IMR-90 (cell line): ENCODE data around the gene ANO7. TPM values are rescaled to one million over a fixed set of nuclear protein-coding genes. Genes with fewer than 3 reads are reported as not detected.

ENCODE experiments used
- ATAC-seq: fragments of 200-7000 bp; cut with Tn5 transposase; 2 replicates; pipeline ENCODE4 v1.9.1; 2020; ENCODE audit warnings: low read depth, mild to moderate bottlenecking, moderate library complexity
- BruUV-seq: library from RNA; stranded (reverse); fragments of 400-500 nt; replicated peaks from 2 replicates; lab custom pipeline; 2021; lab: Mats Ljungman, UMichigan
- CTCF ChIA-PET: fragments of 300-600 bp; formaldehyde crosslinking; extraction: SDS; loops from one replicate; lab custom pipeline; 2021; ENCODE audit warnings: antibody characterized with exemption; lab: Yijun Ruan, JAX
- POLR2A ChIA-PET: fragments of 300-600 bp; sonication (Branson Sonifier 250); formaldehyde crosslinking; loops from one replicate; lab custom pipeline; 2022; ENCODE audit warnings: antibody characterized with exemption; ENCODE audit not compliant: unreplicated experiment; lab: Charles Lee
- DNase-seq: peaks from one replicate; pipeline ENCODE4 v3.0.0; 2013
- H2AFZ ChIP-seq: replicated peaks from 2 replicates; pipeline ENCODE3; 2013; ENCODE audit warnings: low read length, mild to moderate bottlenecking; ENCODE audit not compliant: poor library complexity
- H2AK5ac ChIP-seq: 2 replicates; pipeline ENCODE4 v1.6.1; 2013; ENCODE audit warnings: low read depth, low read length, inconsistent platforms
- H2AK9ac ChIP-seq: replicated peaks from 2 replicates; pipeline ENCODE3; 2013; ENCODE audit warnings: mild to moderate bottlenecking, low read depth, low read length, moderate library complexity; ENCODE audit not compliant: poor library complexity
- H2BK120ac ChIP-seq: 2 replicates; pipeline ENCODE4 v1.6.1; 2013; ENCODE audit warnings: low read depth, low read length, inconsistent platforms
- H2BK15ac ChIP-seq: 3 replicates; pipeline ENCODE4 v1.6.1; 2013; ENCODE audit warnings: low read depth, low read length, inconsistent platforms
- H2BK20ac ChIP-seq: 2 replicates; pipeline ENCODE4 v1.6.1; 2013; ENCODE audit warnings: low read depth, mild to moderate bottlenecking, inconsistent platforms, low read length, moderate library complexity
- H2BK5ac ChIP-seq: 2 replicates; pipeline ENCODE4 v1.6.1; 2013; ENCODE audit warnings: mild to moderate bottlenecking, low read depth, low read length, inconsistent platforms; ENCODE audit not compliant: poor library complexity, severe bottlenecking
- H3K14ac ChIP-seq: replicated peaks from 2 replicates; pipeline ENCODE4 v1.6.1; 2013; ENCODE audit warnings: low read depth, low read length, inconsistent platforms
- H3K18ac ChIP-seq: 2 replicates; pipeline ENCODE4 v1.6.1; 2013; ENCODE audit warnings: low read depth, low read length, control low read depth
- H3K23ac ChIP-seq: 2 replicates; pipeline ENCODE4 v1.6.1; 2013; ENCODE audit warnings: low read depth, low read length, inconsistent platforms
- H3K27ac ChIP-seq: 2 replicates; pipeline ENCODE4 v1.5.1; 2013; ENCODE audit warnings: mild to moderate bottlenecking, control low read depth, low read length; ENCODE audit not compliant: insufficient read depth
- H3K27me3 ChIP-seq: 2 replicates; pipeline ENCODE4 v1.6.1; 2013; ENCODE audit warnings: low read length; ENCODE audit not compliant: control insufficient read depth, insufficient read depth
- H3K36me3 ChIP-seq: 2 replicates; pipeline ENCODE4 v1.6.1; 2013; ENCODE audit warnings: low read length, mixed read lengths; ENCODE audit not compliant: control insufficient read depth, insufficient read depth
- H3K4ac ChIP-seq: 2 replicates; pipeline ENCODE4 v1.6.1; 2013; ENCODE audit warnings: low read depth, low read length, inconsistent platforms
- H3K4me1 ChIP-seq: 2 replicates; pipeline ENCODE4 v1.6.1; 2013; ENCODE audit warnings: low read length, mixed read lengths; ENCODE audit not compliant: control insufficient read depth, insufficient read depth
- H3K4me2 ChIP-seq: 2 replicates; pipeline ENCODE4 v1.6.1; 2013; ENCODE audit warnings: low read depth, mild to moderate bottlenecking, control low read depth, low read length, moderate library complexity
- H3K4me3 ChIP-seq: 2 replicates; pipeline ENCODE4 v1.5.1; 2013; ENCODE audit warnings: low read depth, mild to moderate bottlenecking, control low read depth, low read length, moderate library complexity; ENCODE audit not compliant: insufficient read depth
- H3K56ac ChIP-seq: 2 replicates; pipeline ENCODE4 v1.6.1; 2013; ENCODE audit warnings: low read length, inconsistent platforms; ENCODE audit not compliant: insufficient read depth; ENCODE audit errors: extremely low read depth
- H3K79me1 ChIP-seq, 2 experiments: 2 replicates each; pipeline ENCODE4 v1.6.1; 2013; ENCODE audit warnings: low read length in 2 of 2, inconsistent platforms in 1 of 2, low read depth in 1 of 2
- H3K9ac ChIP-seq: 2 replicates; pipeline ENCODE4 v1.6.1; 2013; ENCODE audit warnings: low read depth, low read length, control low read depth
- H3K9me1 ChIP-seq: 2 replicates; pipeline ENCODE4 v1.6.1; 2013; ENCODE audit warnings: low read length, inconsistent platforms; ENCODE audit not compliant: insufficient read depth
- H3K9me3 ChIP-seq: 2 replicates; pipeline ENCODE4 v1.6.1; 2013; ENCODE audit warnings: low read length; ENCODE audit not compliant: control insufficient read depth, insufficient read depth
- H4K20me1 ChIP-seq: 2 replicates; pipeline ENCODE4 v1.6.1; 2013; ENCODE audit warnings: low read length, inconsistent platforms; ENCODE audit not compliant: insufficient read depth
- H4K5ac ChIP-seq: 2 replicates; pipeline ENCODE4 v1.6.1; 2013; ENCODE audit warnings: mild to moderate bottlenecking, low read depth, low read length, control low read depth
- H4K8ac ChIP-seq, 2 experiments: 2 replicates each; pipeline ENCODE4 v1.6.1; 2013; ENCODE audit warnings: low read depth in 2 of 2, low read length in 2 of 2, control low read depth in 1 of 2, inconsistent platforms in 1 of 2
- H4K91ac ChIP-seq: 2 replicates; pipeline ENCODE4 v1.6.1; 2013; ENCODE audit warnings: low read depth, low read length, inconsistent platforms; ENCODE audit not compliant: insufficient read depth
- BHLHE40 ChIP-seq: fragments of 150-350 bp; IDR thresholded peaks from 2 replicates; pipeline ENCODE4 v1.6.1; 2016; ENCODE audit warnings: mild to moderate bottlenecking, low read depth, low read length
- CEBPB ChIP-seq: IDR thresholded peaks from 2 replicates; pipeline ENCODE4 v1.6.1; 2012; ENCODE audit warnings: low read depth, low read length, improper control_type of control experiment
- CHD1 ChIP-seq: IDR thresholded peaks from 2 replicates; pipeline ENCODE4 v1.6.1; 2012; ENCODE audit warnings: low read depth, low read length, improper control_type of control experiment
- FOS ChIP-seq: fragments of 150-350 bp; IDR thresholded peaks from 2 replicates; pipeline ENCODE4 v1.6.1; 2016; ENCODE audit warnings: low read depth, low read length
- MAFK ChIP-seq: IDR thresholded peaks from 2 replicates; pipeline ENCODE4 v1.6.1; 2012; ENCODE audit warnings: low read depth, low read length, improper control_type of control experiment
- MAZ ChIP-seq: IDR thresholded peaks from 2 replicates; pipeline ENCODE4 v1.6.1; 2012; ENCODE audit warnings: low read depth, mild to moderate bottlenecking, low read length, improper control_type of control experiment, moderate library complexity, borderline replicate concordance
- MXI1 ChIP-seq: IDR thresholded peaks from 2 replicates; pipeline ENCODE4 v1.6.1; 2012; ENCODE audit warnings: low read depth, mild to moderate bottlenecking, low read length, moderate library complexity, borderline replicate concordance
- NFE2L2 ChIP-seq: fragments of 150-350 bp; IDR thresholded peaks from 2 replicates; pipeline ENCODE4 v1.6.1; 2016; ENCODE audit warnings: low read depth, mild to moderate bottlenecking, low read length
- POLR2A ChIP-seq: IDR thresholded peaks from 2 replicates; pipeline ENCODE4 v1.6.1; 2012; ENCODE audit warnings: mild to moderate bottlenecking, low read depth, low read length
- RAD21 ChIP-seq: IDR thresholded peaks from 2 replicates; pipeline ENCODE4 v1.6.1; 2012; ENCODE audit warnings: low read length, improper control_type of control experiment
- RCOR1 ChIP-seq: IDR thresholded peaks from 2 replicates; pipeline ENCODE4 v1.6.1; 2012; ENCODE audit warnings: mild to moderate bottlenecking, low read length, improper control_type of control experiment; ENCODE audit not compliant: insufficient replicate concordance
- RFX5 ChIP-seq: IDR thresholded peaks from 2 replicates; pipeline ENCODE4 v1.8.0; 2012; ENCODE audit warnings: low read depth, mild to moderate bottlenecking, low read length, moderate library complexity
- SMC3 ChIP-seq: fragments of 150-350 bp; IDR thresholded peaks from 2 replicates; pipeline ENCODE4 v1.6.1; 2016; ENCODE audit warnings: low read depth, mild to moderate bottlenecking, antibody characterized with exemption, low read length, moderate library complexity
- WGBS, 2 experiments: methylation state at CpG; one replicate each; pipeline versions ENCODE4 v1.1.5 to v1.1.7; 2013; ENCODE audit warnings: missing lambda C conversion rate in 2 of 2; ENCODE audit not compliant: insufficient read length in 1 of 2; ENCODE audit errors: extremely low coverage in 2 of 2; 5-methylcytosine and 5-hydroxymethylcytosine counted together
- dilution Hi-C: fragments of 300-500 bp; cut with HindIII; formaldehyde crosslinking; loops from one replicate; pipeline ENCODE4 v1.14.3; 2018; ENCODE audit warnings: low sequenced_read_pairs; ENCODE audit not compliant: unreplicated experiment
- in situ Hi-C: fragments of 300-500 bp; cut with MboI; formaldehyde crosslinking; loops from 3 replicates; pipeline ENCODE4 v1.14.3; 2019; ENCODE audit warnings: low sequenced_read_pairs, inconsistent platforms, mixed read lengths
- intact Hi-C: fragments of 100-400 bp; cut with micrococcal nuclease; formaldehyde crosslinking; loops from 2 replicates; pipeline ENCODE4 v1.10.0; 2022
- polyA plus RNA-seq, 3 experiments: library from polyadenylated mRNA; depleted of rRNA; stranded (reverse); fragments of >200 nt; gene quantifications; 2 replicates each; pipeline ENCODE4 v1.2.3, GENCODE V29; 2012; ENCODE audit warnings: low replicate concordance in 1 of 3
- total RNA-seq: library from RNA; depleted of rRNA; stranded (reverse); fragments of >200 nt; gene quantifications from 2 replicates; pipeline ENCODE4 v1.2.3, GENCODE V29; 2012
- TF ChIP-seq, protein P1 (sequence below): fragments of 150-350 bp; IDR thresholded peaks from 2 replicates; pipeline ENCODE4 v1.6.1; 2017; ENCODE audit warnings: mild to moderate bottlenecking, antibody characterized with exemption, low read length, low read depth
- TF ChIP-seq, protein P2 (sequence below): conservative IDR thresholded peaks from 2 replicates; pipeline ENCODE4 v1.5.1; 2012; ENCODE audit warnings: mild to moderate bottlenecking, low read depth, low read length, improper control_type of control experiment
- TF ChIP-seq, protein P3 (sequence below): fragments of 150-350 bp; IDR thresholded peaks from 2 replicates; pipeline ENCODE4 v1.6.1; 2016; ENCODE audit warnings: low read depth, mild to moderate bottlenecking, low read length, moderate library complexity, borderline replicate concordance

The ANO7 gene
- total and polyA plus RNA-seq, 2 of the 4 experiments (the other 2 are of a cell fraction), result 0.36 to 3.4 TPM

DNA sequence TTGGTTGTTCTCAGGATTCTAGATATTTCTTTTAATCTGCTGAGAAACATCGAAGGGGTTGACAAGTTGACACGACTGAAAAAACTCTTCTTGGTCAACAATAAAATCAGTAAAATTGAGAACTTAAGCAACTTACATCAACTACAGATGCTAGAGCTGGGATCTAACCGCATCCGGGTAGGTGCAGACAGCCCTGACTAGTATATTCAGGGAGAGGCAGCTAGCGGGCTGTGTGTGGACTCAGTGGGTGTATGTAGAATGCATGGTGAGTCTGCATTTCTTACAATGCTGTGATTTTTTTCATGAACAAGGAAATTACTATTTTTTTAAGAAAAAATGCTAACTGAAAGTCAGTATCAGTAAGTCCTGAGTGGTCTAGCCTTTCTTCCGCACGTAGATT lies 28.2 kb upstream of the ANO7 start:
- H4K91ac ChIP-seq, result no peak overlapping the region
- ATAC-seq, result no peak
- H3K27ac ChIP-seq, result no peak overlapping the region
- H2BK120ac ChIP-seq, result no peak overlapping the region
- H3K36me3 ChIP-seq, result peaks cover 33% of the 10 kb centered on the region
- CTCF ChIA-PET, result no interaction called here
- no peak overlapping the region for H3K56ac ChIP-seq
- no peak overlapping the region for H2AK5ac ChIP-seq
- H4K8ac ChIP-seq, result no peak overlapping the region
- POLR2A ChIA-PET, result no interaction called here
- H4K5ac ChIP-seq, result no peak overlapping the region
- H4K20me1 ChIP-seq, result peaks cover 8% of the 10 kb centered on the region
- TF ChIP-seq RFX5, result no peak
- no peak for TF ChIP-seq MAZ
- no peak for TF ChIP-seq POLR2A
- TF ChIP-seq NFE2L2, result no peak
- no peak for TF ChIP-seq SMC3
- TF ChIP-seq, protein P1, sequence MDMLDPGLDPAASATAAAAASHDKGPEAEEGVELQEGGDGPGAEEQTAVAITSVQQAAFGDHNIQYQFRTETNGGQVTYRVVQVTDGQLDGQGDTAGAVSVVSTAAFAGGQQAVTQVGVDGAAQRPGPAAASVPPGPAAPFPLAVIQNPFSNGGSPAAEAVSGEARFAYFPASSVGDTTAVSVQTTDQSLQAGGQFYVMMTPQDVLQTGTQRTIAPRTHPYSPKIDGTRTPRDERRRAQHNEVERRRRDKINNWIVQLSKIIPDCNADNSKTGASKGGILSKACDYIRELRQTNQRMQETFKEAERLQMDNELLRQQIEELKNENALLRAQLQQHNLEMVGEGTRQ, result no peak
- TF ChIP-seq RCOR1, result no peak
- no peak for TF ChIP-seq FOS
- no peak for TF ChIP-seq MAFK
- TF ChIP-seq RAD21, result no peak
- TF ChIP-seq MXI1, result no peak
- TF ChIP-seq BHLHE40, result no peak
- TF ChIP-seq, protein P2, sequence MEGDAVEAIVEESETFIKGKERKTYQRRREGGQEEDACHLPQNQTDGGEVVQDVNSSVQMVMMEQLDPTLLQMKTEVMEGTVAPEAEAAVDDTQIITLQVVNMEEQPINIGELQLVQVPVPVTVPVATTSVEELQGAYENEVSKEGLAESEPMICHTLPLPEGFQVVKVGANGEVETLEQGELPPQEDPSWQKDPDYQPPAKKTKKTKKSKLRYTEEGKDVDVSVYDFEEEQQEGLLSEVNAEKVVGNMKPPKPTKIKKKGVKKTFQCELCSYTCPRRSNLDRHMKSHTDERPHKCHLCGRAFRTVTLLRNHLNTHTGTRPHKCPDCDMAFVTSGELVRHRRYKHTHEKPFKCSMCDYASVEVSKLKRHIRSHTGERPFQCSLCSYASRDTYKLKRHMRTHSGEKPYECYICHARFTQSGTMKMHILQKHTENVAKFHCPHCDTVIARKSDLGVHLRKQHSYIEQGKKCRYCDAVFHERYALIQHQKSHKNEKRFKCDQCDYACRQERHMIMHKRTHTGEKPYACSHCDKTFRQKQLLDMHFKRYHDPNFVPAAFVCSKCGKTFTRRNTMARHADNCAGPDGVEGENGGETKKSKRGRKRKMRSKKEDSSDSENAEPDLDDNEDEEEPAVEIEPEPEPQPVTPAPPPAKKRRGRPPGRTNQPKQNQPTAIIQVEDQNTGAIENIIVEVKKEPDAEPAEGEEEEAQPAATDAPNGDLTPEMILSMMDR, result no peak
- TF ChIP-seq CEBPB, result no peak
- TF ChIP-seq, protein P3, sequence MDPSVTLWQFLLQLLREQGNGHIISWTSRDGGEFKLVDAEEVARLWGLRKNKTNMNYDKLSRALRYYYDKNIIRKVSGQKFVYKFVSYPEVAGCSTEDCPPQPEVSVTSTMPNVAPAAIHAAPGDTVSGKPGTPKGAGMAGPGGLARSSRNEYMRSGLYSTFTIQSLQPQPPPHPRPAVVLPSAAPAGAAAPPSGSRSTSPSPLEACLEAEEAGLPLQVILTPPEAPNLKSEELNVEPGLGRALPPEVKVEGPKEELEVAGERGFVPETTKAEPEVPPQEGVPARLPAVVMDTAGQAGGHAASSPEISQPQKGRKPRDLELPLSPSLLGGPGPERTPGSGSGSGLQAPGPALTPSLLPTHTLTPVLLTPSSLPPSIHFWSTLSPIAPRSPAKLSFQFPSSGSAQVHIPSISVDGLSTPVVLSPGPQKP, result no peak
- no peak for TF ChIP-seq CHD1
- H3K27me3 ChIP-seq, result no peaks in the 10 kb centered on the region
- no TSS peak for BruUV-seq
- intact Hi-C loops (no loop called here), dilution Hi-C loops (no loop called here), in situ Hi-C loops (no loop called here)
- peaks cover 15% of the 10 kb centered on the region for H3K9me1 ChIP-seq
- H2BK15ac ChIP-seq, result no peak overlapping the region
- H3K4me3 ChIP-seq, result no peak overlapping the region
- no peak overlapping the region for H2AK9ac ChIP-seq
- H3K9ac ChIP-seq, result no peak overlapping the region
- no peak overlapping the region for H3K18ac ChIP-seq
- 100% methylated on average over 2 of the region's 7 CpGs; no CpG with 5 or more reads in 1 of the 2 experiments for WGBS, 2 experiments
- peaks cover 9% of the 10 kb centered on the region for H3K4me1 ChIP-seq
- no peak for DNase-seq
- no peaks in the 10 kb centered on the region for H3K9me3 ChIP-seq
- H3K14ac ChIP-seq, result no peak overlapping the region
- no peak overlapping the region for H3K4ac ChIP-seq
- H3K23ac ChIP-seq, result no peak overlapping the region
- H3K79me1 ChIP-seq, result peaks cover 10 to 26% of the 10 kb centered on the region in 2 experiments; a peak in 3 of 4 replicates
- no peak overlapping the region for H3K4me2 ChIP-seq
- H2AFZ ChIP-seq, result no peak overlapping the region
- H2BK5ac ChIP-seq, result no peak overlapping the region
- no peak overlapping the region for H2BK20ac ChIP-seq
